ENCODE data around the gene VPS16.
"Not testable (repeated sequence)": the region's sequence is repeated elsewhere in the genome, so short reads cannot be mapped to it uniquely, and the experiment has no call there.

VPS16 gene

DNA sequence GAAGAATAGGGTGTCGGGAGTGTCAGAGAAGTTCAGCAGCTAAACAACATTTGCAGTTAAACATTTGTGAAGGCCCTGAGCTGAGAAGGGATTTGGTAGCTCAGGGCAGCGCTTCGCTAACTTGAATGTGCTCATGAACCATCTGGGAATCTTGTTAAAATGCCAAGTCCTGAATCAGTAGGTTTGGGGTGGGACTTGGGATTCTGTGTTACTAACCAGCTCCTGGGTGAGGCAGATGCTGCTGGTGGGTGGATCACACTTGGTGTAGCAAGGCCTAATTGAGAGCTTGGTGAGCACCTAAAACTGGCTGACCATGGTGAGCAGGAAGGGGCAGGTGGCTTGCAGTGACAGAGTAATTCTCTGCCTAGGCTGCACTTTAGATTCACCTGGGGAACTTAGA lies 38.6 kb downstream of the VPS16 start:
- Histone ChIP-seq H3K9me3 (ENCODE audit: control insufficient read depth, insufficient read depth, low read length) (no peaks in the 10 kb centered on the region), H3K36me3 (ENCODE audit: insufficient read depth, low read length) (no peaks in the 10 kb centered on the region), H3K4me1 (ENCODE audit: insufficient read depth, low read length) (no peaks in the 10 kb centered on the region; the same call in 1 of the 2 replicates), H3K9ac (ENCODE audit: low read depth, low read length) (no peak overlapping the region)

- H3K4me1 ChIP-seq (ENCODE audit: insufficient read depth, low read length), result no peaks in the 10 kb centered on the region
- no peak overlapping the region for H3K9ac ChIP-seq (ENCODE audit: low read depth, low read length)
- no peaks in the 10 kb centered on the region for H3K36me3 ChIP-seq (ENCODE audit: insufficient read depth, low read length)
- H3K9me3 ChIP-seq (ENCODE audit: control insufficient read depth, insufficient read depth, low read length), result no peaks in the 10 kb centered on the region
Observed at GRCh38 chr20:2880650-2881049, 40.1 kb downstream of the VPS16 start.

GRCh38 chr20:2883726-2884637 lies 43.4 kb downstream of the VPS16 start:
- H3K36me3 ChIP-seq (ENCODE audit: insufficient read depth, low read length), result no peaks in the 10 kb centered on the region
- no peaks in the 10 kb centered on the region for H3K4me1 ChIP-seq (ENCODE audit: insufficient read depth, low read length)
- H3K9ac ChIP-seq (ENCODE audit: low read depth, low read length), result no peak overlapping the region
- H3K9me3 ChIP-seq (ENCODE audit: control insufficient read depth, insufficient read depth, low read length), result no peaks in the 10 kb centered on the region

DNA sequence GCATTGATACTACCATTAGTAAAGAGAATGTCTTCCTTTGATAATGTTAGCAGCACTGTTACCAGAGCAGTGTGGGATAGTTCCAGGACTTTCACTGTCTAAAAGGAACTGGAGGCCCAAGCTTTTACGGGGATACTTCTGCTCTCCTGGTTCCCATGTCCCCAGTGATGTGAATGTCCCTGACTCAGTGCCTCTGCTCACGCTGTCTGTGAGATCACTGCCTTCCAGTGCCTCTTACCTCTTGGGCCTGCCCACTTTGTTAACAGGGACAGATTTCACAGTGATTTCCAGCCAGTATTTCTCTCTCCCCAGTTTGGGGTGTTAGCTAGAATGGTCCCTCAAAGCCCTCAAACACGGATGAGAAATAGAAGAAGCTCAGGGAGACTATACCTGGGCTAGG lies 47.2 kb downstream of the VPS16 start:
- no peak overlapping the region for H3K9ac ChIP-seq (ENCODE audit: low read depth, low read length)
- no peaks in the 10 kb centered on the region for H3K9me3 ChIP-seq (ENCODE audit: control insufficient read depth, insufficient read depth, low read length)
- no peaks in the 10 kb centered on the region for H3K4me1 ChIP-seq (ENCODE audit: insufficient read depth, low read length)
- H3K36me3 ChIP-seq (ENCODE audit: insufficient read depth, low read length), result no peaks in the 10 kb centered on the region

- H3K4me1 ChIP-seq (ENCODE audit: insufficient read depth, low read length), result no peaks in the 10 kb centered on the region
- no peak overlapping the region for H3K9ac ChIP-seq (ENCODE audit: low read depth, low read length)
- no peaks in the 10 kb centered on the region for H3K36me3 ChIP-seq (ENCODE audit: insufficient read depth, low read length)
- H3K9me3 ChIP-seq (ENCODE audit: control insufficient read depth, insufficient read depth, low read length), result no peaks in the 10 kb centered on the region
Observed at GRCh38 chr20:2888224-2888955, 47.8 kb downstream of the VPS16 start.

DNA sequence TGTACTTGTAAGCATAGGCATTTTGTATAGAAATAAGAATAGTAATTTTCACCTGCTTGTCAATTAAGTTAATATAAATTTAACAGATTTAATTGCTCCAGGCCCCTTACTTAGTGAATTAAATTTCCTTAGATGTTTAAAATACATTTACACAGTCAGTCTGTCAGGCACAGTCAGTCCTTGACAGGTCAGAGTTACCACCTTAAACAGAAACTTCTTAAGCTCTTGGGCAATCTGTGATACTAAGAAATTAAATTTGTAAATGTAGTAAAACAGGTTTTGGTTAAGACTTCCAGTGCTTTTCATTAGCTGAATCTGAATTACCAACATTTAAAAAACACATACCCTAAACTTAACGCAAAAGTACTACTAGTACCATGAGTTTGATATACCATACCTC lies 48.7 kb downstream of the VPS16 start:
- H3K36me3 ChIP-seq (ENCODE audit: insufficient read depth, low read length), result no peaks in the 10 kb centered on the region
- H3K9ac ChIP-seq (ENCODE audit: low read depth, low read length), result no peak overlapping the region
- H3K9me3 ChIP-seq (ENCODE audit: control insufficient read depth, insufficient read depth, low read length), result no peaks in the 10 kb centered on the region
- H3K4me1 ChIP-seq (ENCODE audit: insufficient read depth, low read length), result no peaks in the 10 kb centered on the region

- Histone ChIP-seq H3K9me3 (ENCODE audit: control insufficient read depth, insufficient read depth, low read length) (no peaks in the 10 kb centered on the region), H3K36me3 (ENCODE audit: insufficient read depth, low read length) (no peaks in the 10 kb centered on the region), H3K9ac (ENCODE audit: low read depth, low read length) (no peak overlapping the region), H3K4me1 (ENCODE audit: insufficient read depth, low read length) (no peaks in the 10 kb centered on the region)
Observed at GRCh38 chr20:2889797-2890196, 49.3 kb downstream of the VPS16 start.

DNA sequence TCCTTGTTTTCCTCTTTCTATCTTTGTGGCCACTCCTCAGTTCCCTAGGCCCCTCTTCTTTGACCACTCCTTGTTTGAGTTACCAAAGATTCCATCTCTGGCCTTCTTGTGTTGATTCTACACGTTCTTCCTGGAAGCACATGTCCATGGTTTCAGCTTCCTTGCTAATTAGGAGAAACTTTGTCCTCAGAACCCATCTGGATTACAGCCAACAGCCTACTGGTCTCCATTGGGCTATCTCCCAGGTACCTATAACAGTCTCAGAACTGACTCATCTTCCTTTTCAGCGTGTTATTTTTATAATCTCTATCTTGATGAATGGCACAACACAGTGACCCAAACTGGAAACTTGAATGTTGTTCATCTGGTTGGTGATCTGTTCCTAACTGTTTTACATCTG lies 50.2 kb downstream of the VPS16 start:
- no peaks in the 10 kb centered on the region for H3K9me3 ChIP-seq (ENCODE audit: control insufficient read depth, insufficient read depth, low read length)
- H3K4me1 ChIP-seq (ENCODE audit: insufficient read depth, low read length), result no peaks in the 10 kb centered on the region
- no peak overlapping the region for H3K9ac ChIP-seq (ENCODE audit: low read depth, low read length)
- H3K36me3 ChIP-seq (ENCODE audit: insufficient read depth, low read length), result no peaks in the 10 kb centered on the region

- H3K9me3 ChIP-seq (ENCODE audit: control insufficient read depth, insufficient read depth, low read length), result no peaks in the 10 kb centered on the region
- no peaks in the 10 kb centered on the region for H3K36me3 ChIP-seq (ENCODE audit: insufficient read depth, low read length)
- no peaks in the 10 kb centered on the region for H3K4me1 ChIP-seq (ENCODE audit: insufficient read depth, low read length)
- no peak overlapping the region for H3K9ac ChIP-seq (ENCODE audit: low read depth, low read length)
Observed at GRCh38 chr20:2891343-2891742, 50.8 kb downstream of the VPS16 start.

DNA sequence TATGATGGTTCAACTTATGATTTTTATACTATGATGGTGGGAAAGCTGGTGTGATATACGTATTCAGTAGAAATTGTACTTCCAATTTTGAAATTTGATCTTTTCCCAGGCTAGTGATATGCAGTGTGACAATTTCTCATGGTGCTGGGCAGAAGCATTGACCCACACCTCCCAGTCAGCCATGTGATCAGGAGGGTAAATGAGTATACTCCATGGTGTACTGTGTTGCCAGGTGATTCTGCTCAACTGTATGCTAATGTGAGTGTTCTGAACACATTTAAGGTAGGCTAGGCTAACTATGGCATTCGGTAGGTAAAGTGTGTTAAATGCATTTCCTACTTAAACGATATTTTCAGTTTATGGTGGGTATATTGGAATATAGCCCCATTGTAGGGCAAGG lies 51.8 kb downstream of the VPS16 start:
- Histone ChIP-seq H3K9ac (ENCODE audit: low read depth, low read length) (no peak overlapping the region), H3K36me3 (ENCODE audit: insufficient read depth, low read length) (no peaks in the 10 kb centered on the region), H3K4me1 (ENCODE audit: insufficient read depth, low read length) (no peaks in the 10 kb centered on the region), H3K9me3 (ENCODE audit: control insufficient read depth, insufficient read depth, low read length) (no peaks in the 10 kb centered on the region)

DNA sequence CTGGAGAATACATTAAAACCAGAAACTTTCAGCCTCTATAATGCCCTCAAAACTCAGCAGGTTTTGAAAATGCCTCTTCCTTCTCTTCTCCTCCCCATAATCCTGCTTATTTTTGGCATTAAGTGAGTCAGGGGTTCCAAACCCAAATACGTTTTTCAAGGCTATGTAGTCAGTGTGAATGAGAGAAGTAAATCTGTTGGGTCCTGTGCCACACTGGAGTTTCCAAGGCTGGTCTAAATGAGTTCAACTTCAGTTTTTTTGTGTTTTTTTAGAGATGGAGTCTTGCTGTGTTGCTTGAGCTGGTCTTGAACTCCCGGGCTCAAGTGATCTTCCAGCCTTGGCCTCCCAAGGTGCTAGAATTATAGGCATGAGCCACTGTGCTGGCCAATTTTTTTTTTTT lies 53.7 kb downstream of the VPS16 start:
- Histone ChIP-seq H3K9me3 (ENCODE audit: control insufficient read depth, insufficient read depth, low read length) (no peaks in the 10 kb centered on the region), H3K36me3 (ENCODE audit: insufficient read depth, low read length) (no peaks in the 10 kb centered on the region), H3K9ac (ENCODE audit: low read depth, low read length) (no peak overlapping the region), H3K4me1 (ENCODE audit: insufficient read depth, low read length) (no peaks in the 10 kb centered on the region)

- not testable (repeated sequence) for H3K9ac ChIP-seq (ENCODE audit: low read depth, low read length); H3K9me3 ChIP-seq (ENCODE audit: control insufficient read depth, insufficient read depth, low read length); H3K36me3 ChIP-seq (ENCODE audit: insufficient read depth, low read length); H3K4me1 ChIP-seq (ENCODE audit: insufficient read depth, low read length)
Observed at GRCh38 chr20:2895154-2895553, 54.6 kb downstream of the VPS16 start.

DNA sequence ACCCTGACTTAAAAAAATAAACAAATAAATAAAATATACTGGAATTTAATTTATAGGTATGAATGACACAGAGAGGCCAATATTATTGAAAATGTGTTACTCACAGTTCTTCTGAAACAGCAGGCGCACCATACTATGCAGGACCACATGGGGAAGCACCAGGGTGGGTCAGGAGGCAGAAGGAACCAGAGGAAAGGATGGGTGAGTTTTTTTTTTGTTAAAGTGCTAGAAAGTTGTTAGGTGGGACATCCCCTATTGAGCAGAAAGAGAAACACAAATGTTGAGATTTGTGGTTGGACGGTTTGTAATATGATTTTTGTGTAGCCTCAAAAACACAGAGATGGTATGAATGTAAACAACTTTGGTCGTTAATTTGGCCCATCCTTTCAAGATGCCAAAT lies 58.7 kb downstream of the VPS16 start:
- no peaks in the 10 kb centered on the region for H3K4me1 ChIP-seq (ENCODE audit: insufficient read depth, low read length)
- H3K36me3 ChIP-seq (ENCODE audit: insufficient read depth, low read length), result no peaks in the 10 kb centered on the region
- no peaks in the 10 kb centered on the region for H3K9me3 ChIP-seq (ENCODE audit: control insufficient read depth, insufficient read depth, low read length)
- H3K9ac ChIP-seq (ENCODE audit: low read depth, low read length), result no peak overlapping the region

GRCh38 chr20:2900845-2901592 lies 60.5 kb downstream of the VPS16 start:
- Histone ChIP-seq H3K4me1 (ENCODE audit: insufficient read depth, low read length) (no peaks in the 10 kb centered on the region), H3K9me3 (ENCODE audit: control insufficient read depth, insufficient read depth, low read length) (0 out of 2 replicates have a peak, but pooled peaks cover 2% of the 10 kb centered on the region), H3K36me3 (ENCODE audit: insufficient read depth, low read length) (no peaks in the 10 kb centered on the region), H3K9ac (ENCODE audit: low read depth, low read length) (no peak overlapping the region)
